Measurements from ENCODE around the gene CEP85.

Gene CEP85, protein sequence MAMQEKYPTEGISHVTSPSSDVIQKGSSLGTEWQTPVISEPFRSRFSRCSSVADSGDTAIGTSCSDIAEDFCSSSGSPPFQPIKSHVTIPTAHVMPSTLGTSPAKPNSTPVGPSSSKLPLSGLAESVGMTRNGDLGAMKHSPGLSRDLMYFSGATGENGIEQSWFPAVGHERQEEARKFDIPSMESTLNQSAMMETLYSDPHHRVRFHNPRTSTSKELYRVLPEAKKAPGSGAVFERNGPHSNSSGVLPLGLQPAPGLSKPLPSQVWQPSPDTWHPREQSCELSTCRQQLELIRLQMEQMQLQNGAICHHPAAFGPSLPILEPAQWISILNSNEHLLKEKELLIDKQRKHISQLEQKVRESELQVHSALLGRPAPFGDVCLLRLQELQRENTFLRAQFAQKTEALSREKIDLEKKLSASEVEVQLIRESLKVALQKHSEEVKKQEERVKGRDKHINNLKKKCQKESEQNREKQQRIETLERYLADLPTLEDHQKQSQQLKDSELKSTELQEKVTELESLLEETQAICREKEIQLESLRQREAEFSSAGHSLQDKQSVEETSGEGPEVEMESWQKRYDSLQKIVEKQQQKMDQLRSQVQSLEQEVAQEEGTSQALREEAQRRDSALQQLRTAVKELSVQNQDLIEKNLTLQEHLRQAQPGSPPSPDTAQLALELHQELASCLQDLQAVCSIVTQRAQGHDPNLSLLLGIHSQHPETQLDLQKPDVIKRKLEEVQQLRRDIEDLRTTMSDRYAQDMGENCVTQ

DNA sequence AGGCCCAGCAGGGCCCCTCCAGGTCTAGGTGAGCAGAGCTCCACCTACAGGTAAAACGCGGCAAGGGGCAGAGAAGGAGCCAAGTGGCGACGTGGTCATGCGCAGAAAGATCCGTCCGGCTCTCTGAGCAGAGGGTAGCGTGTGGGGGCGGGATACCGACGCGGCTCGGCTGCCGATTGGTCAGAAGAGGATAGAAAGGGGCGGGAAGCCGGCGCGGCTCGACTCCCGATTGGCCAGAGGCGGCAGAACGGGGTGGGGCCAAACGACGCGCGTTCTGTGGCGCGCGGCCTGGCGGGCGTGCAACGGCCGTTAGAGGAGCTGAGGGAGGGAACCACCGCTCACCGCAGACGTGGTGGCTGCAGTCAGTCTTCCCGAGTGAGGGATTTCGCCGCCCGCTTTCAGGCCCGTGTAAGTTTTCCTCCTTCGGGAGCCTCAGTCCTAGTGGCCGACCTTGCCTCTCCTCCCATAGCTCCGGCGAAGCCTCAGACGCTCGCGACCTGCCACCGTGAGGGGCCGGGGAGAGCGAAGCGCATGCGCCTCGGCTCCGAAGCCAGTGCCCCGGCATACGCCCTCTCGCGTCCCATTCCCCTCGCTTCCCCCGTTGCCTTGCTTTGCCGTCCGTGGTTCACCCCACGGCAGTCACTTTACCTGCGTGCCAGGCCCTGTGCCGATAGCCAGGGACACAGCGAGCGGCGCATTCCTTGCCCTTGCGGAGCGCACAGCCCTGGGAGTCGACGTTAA lies at the start of gene CEP85:
CEP85 (plus strand) TSS at position 298 of the 741 bp plus-strand sequence. CDS start 5,584 bp downstream, outside the sequence.
- H3K4me1 Mint-ChIP-seq (ENCODE audit: low read depth) = peaks cover 41% of the 10 kb centered on the region
- peak within 1 kb of the TSS; percentile 98 for H3K27ac Mint-ChIP-seq
- peaks cover 13% of the 10 kb centered on the region for H3K36me3 Mint-ChIP-seq (ENCODE audit: low read depth)
- peaks cover 2% of the 10 kb centered on the region for H3K27me3 Mint-ChIP-seq
- intact Hi-C loops (cut with micrococcal nuclease) = loop anchor here (2.0 to 5.0 kb wide), 2 partner anchors 41 to 67 kb away; partner anchors contain the start of genes C1orf232 and ZNF593
- peaks cover 11% of the 10 kb centered on the region for H3K9me3 Mint-ChIP-seq
- H3K4me3 Mint-ChIP-seq = peak within 1 kb of the TSS; percentile 94

DNA sequence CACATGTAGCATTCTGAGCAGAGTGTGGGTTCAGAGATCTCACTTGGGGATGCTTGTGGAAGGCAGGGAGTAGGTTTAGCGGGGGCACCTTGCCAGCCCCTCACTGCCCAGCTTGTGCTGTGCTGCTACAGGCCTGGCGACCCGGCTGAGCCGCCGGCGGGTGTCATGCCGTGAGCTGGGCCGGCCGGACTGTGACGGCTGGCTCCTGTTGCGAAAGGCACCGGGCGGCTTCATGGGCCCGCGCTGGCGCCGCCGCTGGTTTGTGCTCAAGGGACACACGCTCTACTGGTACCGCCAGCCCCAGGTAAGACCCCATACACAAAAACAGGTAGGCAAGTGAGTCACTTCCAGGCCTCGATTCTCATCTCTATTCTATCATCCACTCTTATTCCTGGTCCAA lies 49.1 kb upstream of the CEP85 start:
- intact Hi-C loops (cut with micrococcal nuclease) = no loop called here
- Mint-ChIP-seq H3K27ac (no peak overlapping the region), H3K36me3 (ENCODE audit: low read depth) (no peaks in the 10 kb centered on the region), H3K27me3 (no peaks in the 10 kb centered on the region), H3K4me1 (ENCODE audit: low read depth) (no peaks in the 10 kb centered on the region), H3K9me3 (no peaks in the 10 kb centered on the region), H3K4me3 (no peak overlapping the region)

DNA sequence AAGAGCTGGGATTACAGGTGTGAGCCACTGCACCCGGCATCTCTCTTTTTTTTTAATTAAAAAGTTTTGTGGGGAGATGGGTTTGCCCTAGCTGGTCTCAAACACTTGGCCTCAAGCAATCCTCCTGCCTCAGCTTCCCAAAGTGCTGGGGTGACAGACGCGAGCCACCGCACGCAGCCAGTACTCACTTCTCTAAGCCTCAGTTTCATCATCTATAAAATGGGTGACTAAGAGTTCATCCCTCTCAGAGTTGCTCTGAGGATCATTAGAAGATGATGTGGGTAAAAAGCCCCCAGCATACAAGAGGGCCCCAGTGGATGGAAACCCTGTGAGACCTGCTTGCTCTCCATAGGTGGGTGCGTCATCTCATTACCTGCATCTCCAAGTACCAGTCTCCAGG lies 46.1 kb upstream of the CEP85 start:
- Mint-ChIP-seq H3K4me3 (no peak overlapping the region), H3K27me3 (peaks cover 6% of the 10 kb centered on the region), H3K27ac (no peak overlapping the region), H3K4me1 (ENCODE audit: low read depth) (no peaks in the 10 kb centered on the region), H3K9me3 (no peaks in the 10 kb centered on the region), H3K36me3 (ENCODE audit: low read depth) (no peaks in the 10 kb centered on the region)
- intact Hi-C loops (cut with micrococcal nuclease) = no loop called here

DNA sequence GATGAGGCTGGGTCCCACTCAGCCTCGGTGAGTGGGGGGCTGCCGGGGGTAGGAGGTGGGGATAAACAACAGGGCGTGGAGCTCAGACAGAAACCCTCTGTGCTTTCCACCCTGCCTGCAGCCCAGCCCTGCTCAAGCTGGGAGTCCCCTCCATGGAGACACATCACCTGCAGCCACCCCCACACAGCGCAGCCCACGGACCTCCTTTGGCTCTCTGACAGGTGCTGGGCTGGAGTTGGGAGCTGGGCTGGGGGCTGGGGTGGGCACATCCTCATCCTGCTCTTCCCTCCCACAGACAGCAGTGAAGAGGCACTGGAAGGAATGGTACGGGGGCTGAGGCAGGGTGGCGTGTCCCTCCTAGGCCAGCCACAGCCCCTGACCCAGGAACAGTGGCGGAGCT lies 45.5 kb upstream of the CEP85 start:
- Mint-ChIP-seq H3K27me3 (peaks cover 6% of the 10 kb centered on the region), H3K9me3 (no peaks in the 10 kb centered on the region), H3K27ac (no peak overlapping the region), H3K36me3 (ENCODE audit: low read depth) (no peaks in the 10 kb centered on the region), H3K4me1 (ENCODE audit: low read depth) (no peaks in the 10 kb centered on the region), H3K4me3 (no peak overlapping the region)
- intact Hi-C loops (cut with micrococcal nuclease) = no loop called here

DNA sequence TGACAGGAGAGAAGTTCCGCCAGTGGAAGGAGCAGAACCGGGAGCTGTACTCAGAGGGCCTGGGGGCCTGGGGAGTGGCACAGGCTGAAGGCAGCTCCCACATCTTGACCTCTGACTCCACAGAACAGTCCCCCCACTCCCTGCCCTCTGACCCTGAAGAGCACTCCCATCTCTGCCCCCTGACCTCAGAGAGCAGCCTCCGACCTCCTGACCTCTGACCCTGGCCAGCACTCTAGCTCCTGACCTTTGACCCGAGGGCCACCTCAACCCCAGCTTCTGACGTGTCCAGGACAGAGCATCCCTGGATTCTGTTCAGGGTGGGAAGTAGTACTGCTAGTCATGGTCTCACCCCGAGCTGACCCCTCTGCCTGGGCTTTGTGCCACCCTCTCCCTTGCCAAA lies 44.7 kb upstream of the CEP85 start:
- Mint-ChIP-seq H3K27me3 (peaks cover 7% of the 10 kb centered on the region), H3K4me3 (no peak overlapping the region), H3K36me3 (ENCODE audit: low read depth) (no peaks in the 10 kb centered on the region), H3K9me3 (no peaks in the 10 kb centered on the region), H3K4me1 (ENCODE audit: low read depth) (no peaks in the 10 kb centered on the region), H3K27ac (peak overlapping the region; percentile 50)
- intact Hi-C loops (cut with micrococcal nuclease) = no loop called here

DNA sequence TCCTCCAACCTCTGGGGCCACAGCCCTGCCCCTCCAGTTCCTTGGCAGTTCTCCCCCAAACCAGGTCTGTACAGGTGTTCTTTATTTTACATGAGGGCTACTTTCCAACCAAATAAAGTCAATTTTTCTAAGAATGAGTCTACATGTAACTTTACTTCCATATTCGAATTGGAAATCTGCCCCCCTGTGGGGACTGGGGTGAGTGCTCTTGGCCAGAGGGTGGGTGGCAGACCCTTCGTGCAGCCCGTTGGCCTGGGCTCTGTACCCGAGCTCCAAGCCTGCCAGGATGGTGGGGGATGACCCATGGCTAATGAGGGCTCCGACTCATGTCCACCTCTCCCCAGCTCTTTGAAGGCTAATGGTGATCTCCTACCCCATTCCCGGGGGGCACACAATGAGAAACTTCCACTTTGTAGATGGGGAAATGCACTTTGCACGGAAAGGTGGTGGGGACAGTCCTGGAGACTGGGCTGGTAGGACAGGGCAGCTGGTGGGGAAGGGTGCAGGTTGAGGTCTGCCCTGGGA lies 44.2 kb upstream of the CEP85 start:
- H3K27ac Mint-ChIP-seq = peak overlapping the region; percentile 50

DNA sequence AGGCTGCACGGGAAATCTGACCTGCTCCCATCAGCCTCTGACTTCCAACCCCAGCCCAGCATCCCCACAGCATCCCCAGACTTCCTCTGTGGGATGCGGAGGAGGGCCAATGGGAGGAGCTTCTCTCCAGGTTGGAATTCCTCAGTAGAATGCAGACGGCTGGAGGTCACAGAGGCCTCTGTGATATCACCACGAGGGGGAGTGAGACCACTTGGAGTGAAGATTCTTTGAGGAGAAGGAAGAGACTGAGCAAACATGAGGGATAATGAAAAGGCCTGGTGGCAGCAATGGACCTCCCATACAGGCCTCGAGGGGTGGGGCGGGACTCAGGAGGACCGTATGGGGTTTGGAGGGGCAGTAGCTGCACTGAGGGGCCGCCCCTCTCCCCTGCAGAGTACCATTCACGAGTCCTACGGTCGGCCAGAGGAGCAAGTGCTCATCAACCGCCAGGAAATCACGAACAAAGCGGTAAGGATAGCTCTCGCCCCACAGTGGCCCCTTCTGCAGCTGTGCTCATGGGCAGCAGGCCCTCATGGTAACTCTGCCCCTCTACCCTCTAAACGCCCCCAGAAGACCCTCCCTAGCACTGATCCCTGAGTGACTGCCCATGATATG lies 43.5 kb upstream of the CEP85 start, which contains the start of gene CATSPER4:
CATSPER4 (plus strand) TSS at position 230 of the 615 bp plus-strand sequence; CDS start at position 256, 26 bp downstream.
- Mint-ChIP-seq H3K27ac (peak within 1 kb of the TSS; percentile 50), H3K27me3 (peaks cover 9% of the 10 kb centered on the region), H3K9me3 (no peaks in the 10 kb centered on the region), H3K4me3 (no peak within 1 kb of the TSS), H3K4me1 (ENCODE audit: low read depth) (no peaks in the 10 kb centered on the region), H3K36me3 (ENCODE audit: low read depth) (no peaks in the 10 kb centered on the region)
- intact Hi-C loops (cut with micrococcal nuclease) = no loop called here

More for the DNA sequence above, 44.2 kb upstream of the CEP85 start:
- H3K4me1 Mint-ChIP-seq (ENCODE audit: low read depth) = no peaks in the 10 kb centered on the region
- no peak overlapping the region for H3K4me3 Mint-ChIP-seq
- peaks cover 8% of the 10 kb centered on the region for H3K27me3 Mint-ChIP-seq
- no peaks in the 10 kb centered on the region for H3K9me3 Mint-ChIP-seq
- H3K36me3 Mint-ChIP-seq (ENCODE audit: low read depth) = no peaks in the 10 kb centered on the region
- intact Hi-C loops (cut with micrococcal nuclease) = no loop called here

DNA sequence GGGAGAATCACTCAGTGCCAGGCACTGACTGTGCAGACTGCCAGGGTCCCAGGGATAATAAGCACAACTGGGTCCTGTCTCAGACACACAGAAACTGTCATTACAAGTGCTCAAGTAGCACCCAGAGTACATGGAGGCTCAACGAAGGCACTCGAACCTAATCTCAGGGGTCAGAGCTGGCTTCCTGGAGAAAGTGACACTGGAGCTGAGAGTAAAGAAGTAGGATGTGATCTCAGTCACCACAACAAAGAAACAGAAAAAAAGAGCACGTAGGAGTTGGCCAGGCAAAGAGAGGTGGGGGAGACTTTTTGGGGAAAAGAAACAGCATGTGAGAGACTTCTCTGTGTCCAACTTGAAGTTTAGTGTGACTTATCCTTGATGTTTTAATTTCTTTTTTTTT lies 42.3 kb upstream of the CEP85 start:
- Mint-ChIP-seq H3K27me3 (peaks cover 10% of the 10 kb centered on the region), H3K4me1 (ENCODE audit: low read depth) (no peaks in the 10 kb centered on the region), H3K27ac (no peak overlapping the region), H3K36me3 (ENCODE audit: low read depth) (no peaks in the 10 kb centered on the region), H3K9me3 (no peaks in the 10 kb centered on the region), H3K4me3 (no peak overlapping the region)
- intact Hi-C loops (cut with micrococcal nuclease) = no loop called here

DNA sequence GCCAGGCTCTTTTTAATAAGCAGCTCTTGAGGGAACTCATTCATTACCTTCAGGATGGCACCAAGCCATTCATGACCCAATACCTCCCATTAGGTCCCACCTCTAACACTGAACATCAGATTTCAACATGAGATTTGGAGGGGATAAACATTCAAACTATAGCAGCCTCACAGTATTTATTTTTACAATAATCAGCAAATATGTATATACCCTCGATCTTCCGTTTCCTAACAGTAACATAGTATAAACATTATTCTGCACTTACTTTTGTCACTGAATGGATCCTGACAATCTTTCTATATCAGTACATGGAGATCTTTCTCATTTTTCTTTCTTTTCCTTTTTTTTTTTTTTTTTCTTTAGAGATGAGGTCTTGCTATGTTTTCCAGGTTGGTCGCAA lies 38.2 kb upstream of the CEP85 start:
- intact Hi-C loops (cut with micrococcal nuclease) = no loop called here
- H3K4me1 Mint-ChIP-seq (ENCODE audit: low read depth) = peaks cover 3% of the 10 kb centered on the region
- H3K27me3 Mint-ChIP-seq = peaks cover 17% of the 10 kb centered on the region
- no peaks in the 10 kb centered on the region for H3K9me3 Mint-ChIP-seq
- no peak overlapping the region for H3K27ac Mint-ChIP-seq
- no peak overlapping the region for H3K4me3 Mint-ChIP-seq
- H3K36me3 Mint-ChIP-seq (ENCODE audit: low read depth) = no peaks in the 10 kb centered on the region

DNA sequence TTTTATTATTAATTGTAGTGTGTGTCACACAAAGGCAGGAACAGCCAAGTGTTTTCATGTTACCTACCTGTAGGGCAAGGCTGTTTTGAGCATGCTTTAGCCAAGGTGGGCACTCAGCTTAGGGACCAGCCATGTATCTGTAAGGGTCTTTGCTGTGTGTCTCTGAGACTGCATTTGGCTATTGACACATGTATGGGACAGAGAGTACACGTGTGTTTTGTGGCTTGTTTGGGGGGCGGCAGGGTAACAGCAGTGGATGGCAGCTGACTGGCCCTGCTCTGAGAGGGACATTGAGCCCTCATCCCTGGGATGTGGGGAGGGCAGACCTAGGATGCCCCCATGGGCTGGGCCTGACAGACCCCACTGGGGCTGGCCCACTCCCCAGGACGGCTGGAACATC lies 36.7 kb upstream of the CEP85 start:
- intact Hi-C loops (cut with micrococcal nuclease) = no loop called here
- no peak overlapping the region for H3K27ac Mint-ChIP-seq
- peaks cover 19% of the 10 kb centered on the region for H3K27me3 Mint-ChIP-seq
- H3K4me1 Mint-ChIP-seq (ENCODE audit: low read depth) = peaks cover 18% of the 10 kb centered on the region
- no peaks in the 10 kb centered on the region for H3K9me3 Mint-ChIP-seq
- H3K36me3 Mint-ChIP-seq (ENCODE audit: low read depth) = no peaks in the 10 kb centered on the region
- no peak overlapping the region for H3K4me3 Mint-ChIP-seq

DNA sequence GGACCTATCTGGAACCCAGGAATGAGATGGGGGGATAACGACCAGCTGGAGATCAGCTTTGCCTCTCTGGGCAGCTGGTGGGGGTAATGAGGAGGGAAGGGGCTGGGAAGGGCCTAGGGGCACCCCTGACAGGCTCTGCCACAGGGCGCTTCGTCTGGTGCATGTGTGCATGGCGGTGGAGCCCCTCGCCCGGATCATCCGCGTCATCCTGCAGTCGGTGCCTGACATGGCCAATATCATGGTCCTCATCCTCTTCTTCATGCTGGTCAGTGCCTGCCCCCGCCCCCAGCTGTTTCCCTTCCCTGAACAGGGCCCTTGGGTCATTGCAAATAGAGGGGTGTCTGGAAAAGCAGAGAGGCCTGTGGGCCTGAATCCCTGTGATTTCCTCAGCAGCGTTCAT lies 36.2 kb upstream of the CEP85 start:
- Mint-ChIP-seq H3K27me3 (peaks cover 22% of the 10 kb centered on the region), H3K36me3 (ENCODE audit: low read depth) (no peaks in the 10 kb centered on the region), H3K27ac (no peak overlapping the region), H3K9me3 (no peaks in the 10 kb centered on the region), H3K4me1 (ENCODE audit: low read depth) (peaks cover 19% of the 10 kb centered on the region), H3K4me3 (no peak overlapping the region)
- intact Hi-C loops (cut with micrococcal nuclease) = no loop called here

DNA sequence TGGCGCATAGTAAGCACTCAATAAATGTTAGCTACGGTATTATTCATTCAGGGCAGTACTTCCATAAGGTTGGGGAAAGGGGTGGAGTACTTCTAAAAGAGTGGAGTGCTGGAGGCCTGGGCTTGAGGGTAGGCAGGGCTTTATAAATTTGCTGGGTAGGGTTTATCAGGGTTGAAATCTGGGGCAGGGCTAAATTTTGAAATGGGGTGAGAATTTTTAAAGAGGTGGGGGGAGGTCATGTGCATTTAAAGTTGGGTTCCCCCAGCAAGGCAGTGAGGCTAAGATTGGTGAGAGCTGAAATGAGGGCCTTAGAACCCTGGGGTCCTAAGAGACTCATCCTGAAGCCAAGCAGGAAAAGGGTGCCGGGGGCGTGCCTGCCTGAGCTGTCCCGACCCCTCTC lies 33.6 kb upstream of the CEP85 start:
- Mint-ChIP-seq H3K27me3 (peaks cover 21% of the 10 kb centered on the region), H3K27ac (no peak overlapping the region), H3K4me1 (ENCODE audit: low read depth) (peaks cover 24% of the 10 kb centered on the region), H3K4me3 (no peak overlapping the region), H3K36me3 (ENCODE audit: low read depth) (no peaks in the 10 kb centered on the region), H3K9me3 (no peaks in the 10 kb centered on the region)
- intact Hi-C loops (cut with micrococcal nuclease) = no loop called here

DNA sequence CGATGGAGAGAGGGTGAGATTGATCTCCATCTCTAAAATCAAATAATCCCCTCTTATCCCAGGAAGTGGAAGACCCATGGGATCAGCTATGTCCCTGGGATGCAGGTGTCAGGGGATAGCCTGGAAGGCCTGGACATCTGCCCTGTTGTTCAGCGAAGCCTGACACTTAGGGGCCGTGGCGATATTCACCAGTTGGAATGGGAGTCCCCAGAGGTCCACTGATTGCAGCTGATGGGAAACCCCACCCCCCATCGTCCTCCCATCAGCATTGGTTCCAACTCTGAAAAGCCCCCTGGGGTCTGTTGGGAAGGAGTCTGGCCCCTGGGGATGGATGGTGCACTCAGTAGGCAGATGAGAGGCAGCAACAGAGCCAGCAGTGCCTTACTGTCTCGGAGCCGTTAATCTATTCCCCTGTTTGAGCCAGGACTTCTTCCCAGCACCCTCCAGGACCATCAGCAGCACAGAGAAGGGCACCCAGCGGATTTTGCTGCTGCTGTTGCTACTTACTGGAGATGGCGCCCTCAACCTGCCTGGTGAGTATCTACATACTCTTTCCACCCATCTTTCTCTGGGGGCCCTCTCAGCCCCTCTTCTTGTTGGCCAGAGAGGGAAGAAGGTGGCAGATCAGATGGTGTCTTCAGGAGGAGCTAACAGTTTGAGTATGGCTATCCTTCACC lies 30.2 kb upstream of the CEP85 start:
- no peaks in the 10 kb centered on the region for H3K36me3 Mint-ChIP-seq (ENCODE audit: low read depth)
- no peak overlapping the region for H3K4me3 Mint-ChIP-seq
- no peak overlapping the region for H3K27ac Mint-ChIP-seq
- intact Hi-C loops (cut with micrococcal nuclease) = no loop called here
- H3K4me1 Mint-ChIP-seq (ENCODE audit: low read depth) = peaks cover 24% of the 10 kb centered on the region
- H3K27me3 Mint-ChIP-seq = peaks cover 18% of the 10 kb centered on the region
- no peaks in the 10 kb centered on the region for H3K9me3 Mint-ChIP-seq

Data from dendritic cell treated with granulocyte-macrophage colony-stimulating factor and Interleukin-4, amounts not matched to agents 40 ng/mL and 50 ng/mL, for 4 days (primary cell).